ENCODE results near the gene KDM4C. TPM values are rescaled to one million over a fixed set of nuclear protein-coding genes. Genes with fewer than 3 reads are reported as not detected.

Gene KDM4C
- total and polyA plus RNA-seq, 2 of the 13 experiments (the other 11 are each of a cell fraction or from before 2014, with no cell fraction given) = 19.4 to 23.6 TPM

DNA sequence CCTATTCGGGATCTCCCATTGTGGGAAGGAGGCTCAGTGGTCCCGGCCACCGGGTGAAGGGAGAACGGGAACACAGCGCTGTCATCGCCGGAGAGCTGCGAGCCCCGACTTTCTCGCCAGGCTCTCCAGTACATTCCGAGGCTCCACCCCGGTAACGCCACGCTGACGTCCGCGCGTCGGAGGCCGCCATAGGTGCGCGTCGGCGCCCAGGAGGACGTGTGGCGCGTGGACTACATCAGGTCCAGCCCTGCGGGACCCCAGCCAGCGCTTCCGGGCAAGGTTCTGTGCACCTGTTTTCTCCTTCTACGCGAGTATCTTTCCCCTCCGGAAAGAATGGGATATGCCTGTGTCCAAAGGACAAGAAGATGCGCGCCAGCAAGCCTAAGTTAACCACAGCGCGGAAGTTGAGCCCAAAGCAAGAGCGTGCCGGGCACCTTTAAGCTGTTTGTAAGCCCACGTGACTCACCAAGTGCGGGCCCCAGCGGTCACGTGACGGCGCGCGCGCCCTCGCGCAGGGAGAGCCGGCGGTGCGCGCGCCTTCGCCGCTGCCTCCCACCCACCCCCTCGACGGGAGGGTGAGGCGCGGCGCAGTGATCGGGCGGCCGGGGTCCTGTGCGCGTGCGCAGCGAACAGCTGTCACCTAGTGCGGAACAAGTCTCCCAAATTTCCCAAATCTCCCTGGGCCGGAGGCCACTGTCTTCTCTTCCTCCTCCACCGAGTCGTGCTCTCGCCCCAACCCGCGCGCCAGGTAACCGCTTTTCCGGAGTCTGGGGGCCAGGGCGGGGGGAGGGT is at the start of gene KDM4C (continued):
- TF ChIP-seq RELA (CRISPR knock-in tag; IDR thresholded peaks at IDR 0.05) = no peak; the same call in 1 of the 2 replicates
- no peak for TF ChIP-seq ATF3 (CRISPR knock-in tag; IDR thresholded peaks at IDR 0.05)
- no peak for TF ChIP-seq PCBP2 (optimal IDR thresholded peaks at IDR 0.05; ENCODE audit: low read depth, low read length, poor library complexity, severe bottlenecking)
- 0 out of 2 replicates have a peak, but pooled peaks have one; percentile 5 for TF ChIP-seq PCBP1 (IDR thresholded peaks at IDR 0.05; ENCODE audit: borderline replicate concordance, low read depth, low read length)
- peak; percentile 87 for TF ChIP-seq CREB1 (IDR thresholded peaks at IDR 0.05)
- TF ChIP-seq CREB1 (CRISPR knock-in tag; IDR thresholded peaks at IDR 0.05) = peak; percentile 85
- peak; percentile 45; the same call in 1 of the 2 replicates for TF ChIP-seq ZSCAN12 (CRISPR knock-in tag; IDR thresholded peaks at IDR 0.05)
- TF ChIP-seq, protein P1, sequence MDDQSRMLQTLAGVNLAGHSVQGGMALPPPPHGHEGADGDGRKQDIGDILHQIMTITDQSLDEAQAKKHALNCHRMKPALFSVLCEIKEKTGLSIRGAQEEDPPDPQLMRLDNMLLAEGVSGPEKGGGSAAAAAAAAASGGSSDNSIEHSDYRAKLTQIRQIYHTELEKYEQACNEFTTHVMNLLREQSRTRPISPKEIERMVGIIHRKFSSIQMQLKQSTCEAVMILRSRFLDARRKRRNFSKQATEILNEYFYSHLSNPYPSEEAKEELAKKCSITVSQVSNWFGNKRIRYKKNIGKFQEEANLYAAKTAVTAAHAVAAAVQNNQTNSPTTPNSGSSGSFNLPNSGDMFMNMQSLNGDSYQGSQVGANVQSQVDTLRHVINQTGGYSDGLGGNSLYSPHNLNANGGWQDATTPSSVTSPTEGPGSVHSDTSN (CRISPR knock-in tag; IDR thresholded peaks at IDR 0.05; ENCODE audit: borderline replicate concordance) = no peak
- TF ChIP-seq MTA1 (CRISPR knock-in tag; IDR thresholded peaks at IDR 0.05; ENCODE audit: borderline replicate concordance) = peak; percentile 90
- no peak for TF ChIP-seq SNRNP70 (IDR thresholded peaks at IDR 0.05; ENCODE audit: low read depth, low read length)
- no peak for TF ChIP-seq PAWR (CRISPR knock-in tag; IDR thresholded peaks at IDR 0.05; ENCODE audit: borderline replicate concordance)
- TF ChIP-seq TERF1 (CRISPR knock-in tag; IDR thresholded peaks at IDR 0.05) = no peak
- no peak for TF ChIP-seq NFATC3 (CRISPR knock-in tag; IDR thresholded peaks at IDR 0.05)
- TF ChIP-seq LRRFIP1 (CRISPR knock-in tag; conservative IDR thresholded peaks at IDR 0.05) = no peak
- TF ChIP-seq ZNF34 (CRISPR knock-in tag; IDR thresholded peaks at IDR 0.05; ENCODE audit: borderline replicate concordance) = peak; percentile 98
- peak; percentile 80 for TF ChIP-seq U2AF1 (optimal IDR thresholded peaks at IDR 0.05; ENCODE audit: low read depth, low read length)
- no peak for TF ChIP-seq ZNF136 (CRISPR knock-in tag; IDR thresholded peaks at IDR 0.05; ENCODE audit: low read depth)
- no peak for TF ChIP-seq NONO (IDR thresholded peaks at IDR 0.05)
- peak; percentile 85; the same call in 1 of the 2 replicates for TF ChIP-seq NONO (CRISPR knock-in tag; conservative IDR thresholded peaks at IDR 0.05)
- TF ChIP-seq JUND (CRISPR knock-in tag; IDR thresholded peaks at IDR 0.05) = 0 out of 2 replicates have a peak, but pooled peaks have one; percentile 5
- TF ChIP-seq, protein P2, sequence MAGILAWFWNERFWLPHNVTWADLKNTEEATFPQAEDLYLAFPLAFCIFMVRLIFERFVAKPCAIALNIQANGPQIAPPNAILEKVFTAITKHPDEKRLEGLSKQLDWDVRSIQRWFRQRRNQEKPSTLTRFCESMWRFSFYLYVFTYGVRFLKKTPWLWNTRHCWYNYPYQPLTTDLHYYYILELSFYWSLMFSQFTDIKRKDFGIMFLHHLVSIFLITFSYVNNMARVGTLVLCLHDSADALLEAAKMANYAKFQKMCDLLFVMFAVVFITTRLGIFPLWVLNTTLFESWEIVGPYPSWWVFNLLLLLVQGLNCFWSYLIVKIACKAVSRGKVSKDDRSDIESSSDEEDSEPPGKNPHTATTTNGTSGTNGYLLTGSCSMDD (CRISPR knock-in tag; IDR thresholded peaks at IDR 0.05) = no peak
